Stomach smooth muscle (tissue), 2 donors: ENCODE results near the gene TAS2R31.

Experiments
- H3K27ac ChIP-seq: one replicate; pipeline ENCODE4 v1.7.0; 2013; ENCODE audit warnings: mild to moderate bottlenecking, low read length, inconsistent platforms
- H3K27me3 ChIP-seq, 2 donors: one replicate each; pipeline ENCODE4 v1.7.0; 2013; ENCODE audit warnings: low read length in 2 of 2; ENCODE audit not compliant: insufficient read depth in 2 of 2, control insufficient read depth in 1 of 2
- H3K36me3 ChIP-seq, 2 donors: one replicate each; pipeline ENCODE4 v1.7.0; 2013; ENCODE audit warnings: low read length in 2 of 2; ENCODE audit not compliant: control insufficient read depth in 2 of 2, insufficient read depth in 2 of 2
- H3K4me1 ChIP-seq: one replicate; pipeline ENCODE4 v1.7.0; 2013; ENCODE audit warnings: low read length; ENCODE audit not compliant: control insufficient read depth, insufficient read depth
- H3K4me3 ChIP-seq, 2 donors: one replicate each; pipeline ENCODE4 v1.7.0; 2013; ENCODE audit warnings: low read length in 2 of 2
- H3K9ac ChIP-seq, 2 donors: one replicate each; pipeline ENCODE4 v1.7.0; 2013; ENCODE audit warnings: low read length in 2 of 2, mild to moderate bottlenecking in 1 of 2
- H3K9me3 ChIP-seq, 2 donors: one replicate each; pipeline ENCODE4 v1.7.0; 2013; ENCODE audit warnings: low read length in 2 of 2; ENCODE audit not compliant: control insufficient read depth in 2 of 2
- donor health status: healthy.
- donor health status: Pancreatic carcinoma.

TAS2R31 gene

GRCh38 chr12:11007608-11008007 is 23.6 kb downstream of the TAS2R31 start:
- no peaks in the 10 kb centered on the region for H3K4me1 ChIP-seq
- no peak overlapping the region for H3K4me3 ChIP-seq
- H3K9me3 ChIP-seq: no peaks in the 10 kb centered on the region
- H3K9ac ChIP-seq: no peak overlapping the region
- H3K27ac ChIP-seq: no peak overlapping the region
- no peaks in the 10 kb centered on the region for H3K36me3 ChIP-seq
- no peaks in the 10 kb centered on the region for H3K27me3 ChIP-seq

- peaks cover 0 to 9% of the 10 kb centered on the region in 2 donors for H3K36me3 ChIP-seq
- no peak within 1 kb of the TSS for H3K4me3 ChIP-seq
- no peak within 1 kb of the TSS for H3K9ac ChIP-seq
- H3K4me1 ChIP-seq: no peaks in the 10 kb centered on the region
- H3K27ac ChIP-seq: no peak within 1 kb of the TSS
- H3K27me3 ChIP-seq: no peaks in the 10 kb centered on the region
- H3K9me3 ChIP-seq: no peaks in the 10 kb centered on the region
Observed at GRCh38 chr12:10998204-10998603, 33.0 kb downstream of the TAS2R31 start, which contains the start of gene TAS2R20. TAS2R20 (minus strand) TSS chr12:10998304; CDS start chr12:10997875, 429 bp downstream.

GRCh38 chr12:10994307-10994706 is 36.9 kb downstream of the TAS2R31 start:
- Histone ChIP-seq H3K27me3 (no peaks in the 10 kb centered on the region), H3K27ac (no peak overlapping the region), H3K36me3 (peaks cover 0 to 9% of the 10 kb centered on the region in 2 donors), H3K4me1 (no peaks in the 10 kb centered on the region), H3K9ac (no peak overlapping the region), H3K4me3 (no peak overlapping the region), H3K9me3 (no peaks in the 10 kb centered on the region)

GRCh38 chr12:10989107-10989506 is 42.1 kb downstream of the TAS2R31 start:
- Histone ChIP-seq H3K4me3 (no peak overlapping the region), H3K9me3 (no peaks in the 10 kb centered on the region), H3K4me1 (no peaks in the 10 kb centered on the region), H3K9ac (no peak overlapping the region), H3K27me3 (no peaks in the 10 kb centered on the region), H3K27ac (no peak overlapping the region), H3K36me3 (peaks cover 0 to 6% of the 10 kb centered on the region in 2 donors)

GRCh38 chr12:10986812-10987211 is 44.4 kb downstream of the TAS2R31 start, which contains the start of gene TAS2R50:
TAS2R50 (minus strand) TSS chr12:10986912; CDS start chr12:10986860, 52 bp downstream.
- Histone ChIP-seq H3K36me3 (no peaks in the 10 kb centered on the region), H3K9ac (no peak within 1 kb of the TSS), H3K27me3 (no peaks in the 10 kb centered on the region), H3K4me1 (no peaks in the 10 kb centered on the region), H3K27ac (no peak within 1 kb of the TSS), H3K4me3 (no peak within 1 kb of the TSS), H3K9me3 (no peaks in the 10 kb centered on the region)

GRCh38 chr12:10982244-10982643 is 49.0 kb downstream of the TAS2R31 start:
- Histone ChIP-seq H3K9me3 (no peaks in the 10 kb centered on the region), H3K9ac (no peak overlapping the region), H3K27me3 (no peaks in the 10 kb centered on the region), H3K4me3 (no peak overlapping the region), H3K27ac (no peak overlapping the region), H3K36me3 (no peaks in the 10 kb centered on the region), H3K4me1 (no peaks in the 10 kb centered on the region)
